ENCODE measurements around the gene CSNK2B. TPM values are rescaled to one million over a fixed set of nuclear protein-coding genes. Genes with fewer than 3 reads are reported as not detected.

The CSNK2B gene
- total RNA-seq, 1 donor from 2014 or later, result 302 TPM

GRCh38 chr6:31630177-31630934, 35.5 kb upstream of the CSNK2B start:
- no peak for DNase-seq (ENCODE audit: low spot score)
- H3K4me3 Mint-ChIP-seq, result no peak overlapping the region
- peaks cover 60% of the 10 kb centered on the region for H3K36me3 Mint-ChIP-seq (ENCODE audit: low read depth)
- H3K9me3 Mint-ChIP-seq, result no peaks in the 10 kb centered on the region
- H3K4me1 Mint-ChIP-seq (ENCODE audit: low read depth), result peaks cover 17% of the 10 kb centered on the region
- intact Hi-C loops (cut with micrococcal nuclease), result no loop called here
- no peaks in the 10 kb centered on the region for H3K27me3 Mint-ChIP-seq (ENCODE audit: insufficient read depth)
- H3K27ac Mint-ChIP-seq, result no peak overlapping the region

GRCh38 chr6:31631209-31631608, 34.7 kb upstream of the CSNK2B start:
- H3K9me3 Mint-ChIP-seq, result no peaks in the 10 kb centered on the region
- H3K4me3 Mint-ChIP-seq, result no peak overlapping the region
- peaks cover 59% of the 10 kb centered on the region for H3K36me3 Mint-ChIP-seq (ENCODE audit: low read depth)
- H3K4me1 Mint-ChIP-seq (ENCODE audit: low read depth), result peaks cover 9% of the 10 kb centered on the region
- intact Hi-C loops (cut with micrococcal nuclease), result no loop called here
- no peaks in the 10 kb centered on the region for H3K27me3 Mint-ChIP-seq (ENCODE audit: insufficient read depth)
- H3K27ac Mint-ChIP-seq, result no peak overlapping the region
- no peak for DNase-seq (ENCODE audit: low spot score)

DNA sequence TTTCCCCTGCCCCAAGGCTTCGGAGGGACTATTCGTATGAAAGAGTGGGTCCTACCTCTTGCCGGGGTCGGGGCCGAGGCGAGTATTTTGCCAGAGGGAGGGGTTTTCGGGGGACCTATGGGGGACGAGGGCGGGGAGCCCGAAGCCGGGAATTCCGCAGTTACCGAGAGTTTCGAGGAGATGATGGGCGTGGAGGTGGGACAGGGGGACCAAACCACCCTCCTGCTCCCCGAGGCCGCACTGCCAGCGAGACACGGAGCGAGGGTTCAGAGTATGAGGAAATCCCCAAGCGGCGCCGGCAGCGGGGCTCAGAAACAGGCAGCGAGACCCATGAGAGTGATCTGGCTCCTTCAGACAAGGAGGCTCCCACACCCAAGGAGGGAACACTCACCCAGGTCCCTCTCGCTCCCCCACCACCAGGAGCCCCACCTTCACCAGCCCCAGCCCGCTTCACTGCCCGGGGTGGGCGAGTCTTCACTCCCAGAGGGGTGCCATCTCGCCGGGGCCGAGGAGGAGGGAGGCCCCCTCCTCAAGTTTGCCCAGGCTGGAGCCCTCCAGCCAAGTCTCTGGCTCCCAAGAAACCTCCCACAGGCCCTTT, 34.1 kb upstream of the CSNK2B start:
- H3K36me3 Mint-ChIP-seq (ENCODE audit: low read depth), result peaks cover 60% of the 10 kb centered on the region
- H3K9me3 Mint-ChIP-seq, result no peaks in the 10 kb centered on the region
- H3K27me3 Mint-ChIP-seq (ENCODE audit: insufficient read depth), result no peaks in the 10 kb centered on the region
- H3K4me3 Mint-ChIP-seq, result no peak overlapping the region
- no peak for DNase-seq (ENCODE audit: low spot score)
- no peak overlapping the region for H3K27ac Mint-ChIP-seq
- intact Hi-C loops (cut with micrococcal nuclease), result no loop called here
- H3K4me1 Mint-ChIP-seq (ENCODE audit: low read depth), result peaks cover 9% of the 10 kb centered on the region

GRCh38 chr6:31632279-31632946, 33.5 kb upstream of the CSNK2B start:
- H3K9me3 Mint-ChIP-seq, result no peaks in the 10 kb centered on the region
- intact Hi-C loops (cut with micrococcal nuclease), result no loop called here

DNA sequence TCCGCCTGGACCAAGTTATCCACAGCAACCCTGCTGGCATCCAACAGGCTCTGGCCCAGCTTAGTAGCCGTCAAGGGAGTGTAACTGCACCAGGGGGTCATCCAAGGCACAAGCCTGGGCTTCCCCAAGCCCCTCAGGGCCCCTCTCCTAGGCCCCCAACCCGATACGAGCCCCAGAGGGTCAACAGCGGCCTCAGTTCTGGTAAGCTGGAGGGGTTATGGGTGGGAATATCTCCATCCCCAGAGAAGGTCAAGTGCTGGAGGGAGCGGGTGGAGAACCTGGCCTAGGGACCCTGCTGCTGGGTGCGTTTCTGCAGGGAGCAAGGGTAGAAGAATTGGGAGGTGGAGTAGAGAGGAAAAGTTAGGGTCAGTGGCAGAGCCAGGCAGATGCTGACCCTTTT, 32.4 kb upstream of the CSNK2B start:
- no peaks in the 10 kb centered on the region for H3K4me1 Mint-ChIP-seq (ENCODE audit: low read depth)
- no peak overlapping the region for H3K4me3 Mint-ChIP-seq
- peaks cover 63% of the 10 kb centered on the region for H3K36me3 Mint-ChIP-seq (ENCODE audit: low read depth)
- intact Hi-C loops (cut with micrococcal nuclease), result no loop called here
- H3K9me3 Mint-ChIP-seq, result no peaks in the 10 kb centered on the region
- H3K27me3 Mint-ChIP-seq (ENCODE audit: insufficient read depth), result no peaks in the 10 kb centered on the region
- H3K27ac Mint-ChIP-seq, result no peak overlapping the region
- no peak for DNase-seq (ENCODE audit: low spot score)

More at GRCh38 chr6:31632279-31632946, 33.5 kb upstream of the CSNK2B start:
- Mint-ChIP-seq H3K4me3 (no peak overlapping the region), H3K27ac (no peak overlapping the region), H3K36me3 (ENCODE audit: low read depth) (peaks cover 60% of the 10 kb centered on the region), H3K27me3 (ENCODE audit: insufficient read depth) (no peaks in the 10 kb centered on the region), H3K4me1 (ENCODE audit: low read depth) (peaks cover 5% of the 10 kb centered on the region)
- DNase-seq (ENCODE audit: low spot score), result no peak

- DNase-seq (ENCODE audit: low spot score), result no peak
- intact Hi-C loops (cut with micrococcal nuclease), result no loop called here
- peaks cover 63% of the 10 kb centered on the region for H3K36me3 Mint-ChIP-seq (ENCODE audit: low read depth)
- peak overlapping the region; percentile 45 for H3K27ac Mint-ChIP-seq
- H3K4me3 Mint-ChIP-seq, result no peak overlapping the region
- H3K9me3 Mint-ChIP-seq, result no peaks in the 10 kb centered on the region
- peaks cover 5% of the 10 kb centered on the region for H3K4me1 Mint-ChIP-seq (ENCODE audit: low read depth)
- no peaks in the 10 kb centered on the region for H3K27me3 Mint-ChIP-seq (ENCODE audit: insufficient read depth)
Observed at GRCh38 chr6:31634131-31634530, 31.7 kb upstream of the CSNK2B start.

DNA sequence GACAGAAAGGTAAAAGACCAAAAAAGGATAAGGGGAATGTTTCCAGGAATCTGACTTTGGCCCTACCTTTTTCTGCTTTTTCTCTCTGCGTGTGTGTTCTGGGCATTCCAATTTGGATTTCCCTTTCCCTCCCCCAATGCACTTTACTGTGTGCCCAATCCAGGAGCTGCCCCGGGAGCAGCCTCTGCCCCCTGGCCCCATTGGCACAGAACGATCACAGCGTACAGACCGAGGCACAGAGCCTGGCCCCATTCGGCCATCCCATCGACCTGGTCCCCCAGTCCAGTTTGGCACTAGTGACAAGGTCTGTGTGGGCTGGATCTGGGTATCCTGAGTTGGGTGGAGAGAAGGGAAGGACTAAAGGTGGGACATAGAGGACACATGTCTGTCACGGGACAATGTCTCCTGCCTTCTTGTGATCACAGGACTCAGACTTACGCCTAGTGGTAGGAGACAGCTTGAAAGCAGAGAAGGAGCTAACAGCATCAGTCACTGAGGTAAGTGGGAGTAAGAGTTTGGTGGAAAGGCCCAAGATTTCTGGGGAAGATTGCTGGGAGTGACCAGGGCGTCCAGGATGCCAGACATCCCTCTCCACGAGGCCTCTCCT, 30.8 kb upstream of the CSNK2B start:
- Mint-ChIP-seq H3K27me3 (ENCODE audit: insufficient read depth) (no peaks in the 10 kb centered on the region), H3K9me3 (no peaks in the 10 kb centered on the region), H3K4me1 (ENCODE audit: low read depth) (peaks cover 5% of the 10 kb centered on the region), H3K4me3 (no peak overlapping the region), H3K27ac (no peak overlapping the region), H3K36me3 (ENCODE audit: low read depth) (peaks cover 58% of the 10 kb centered on the region)
- no peak for DNase-seq (ENCODE audit: low spot score)
- intact Hi-C loops (cut with micrococcal nuclease), result no loop called here

DNA sequence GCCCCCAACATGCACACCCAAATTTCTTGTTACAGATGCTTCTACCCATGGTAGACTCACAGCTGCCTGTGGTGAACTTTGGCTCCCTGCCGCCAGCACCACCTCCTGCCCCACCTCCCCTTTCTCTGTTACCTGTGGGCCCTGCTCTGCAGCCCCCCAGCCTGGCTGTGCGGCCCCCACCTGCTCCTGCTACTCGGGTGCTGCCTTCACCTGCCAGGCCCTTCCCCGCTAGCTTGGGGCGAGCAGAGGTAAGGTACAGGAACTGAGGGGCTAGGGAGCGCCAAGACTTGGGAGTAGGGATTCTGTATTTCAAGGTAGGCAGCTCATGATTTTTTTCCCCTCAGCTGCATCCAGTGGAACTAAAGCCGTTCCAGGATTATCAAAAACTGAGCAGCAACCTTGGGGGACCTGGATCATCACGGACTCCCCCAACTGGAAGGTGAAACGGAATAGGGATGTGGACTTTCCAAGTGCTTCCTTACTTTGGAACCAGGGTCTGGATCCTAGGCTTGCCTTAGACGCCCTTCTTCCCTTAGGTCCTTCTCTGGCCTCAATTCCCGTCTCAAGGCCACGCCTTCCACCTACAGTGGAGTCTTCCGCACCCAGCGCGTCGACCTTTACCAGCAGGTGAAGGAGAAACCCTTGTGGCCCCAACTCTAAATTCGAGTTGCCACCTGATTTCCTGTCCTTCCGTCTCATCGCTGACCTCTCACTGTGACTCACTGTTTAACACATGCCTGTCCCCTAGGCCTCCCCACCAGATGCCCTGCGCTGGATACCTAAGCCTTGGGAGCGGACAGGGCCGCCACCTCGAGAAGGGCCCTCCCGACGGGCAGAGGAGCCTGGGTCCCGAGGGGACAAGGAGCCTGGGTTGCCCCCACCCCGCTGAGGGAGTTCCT, 28.9 kb upstream of the CSNK2B start:
- intact Hi-C loops (cut with micrococcal nuclease), result no loop called here
- no peaks in the 10 kb centered on the region for H3K27me3 Mint-ChIP-seq (ENCODE audit: insufficient read depth)
- H3K9me3 Mint-ChIP-seq, result no peaks in the 10 kb centered on the region
- no peak overlapping the region for H3K27ac Mint-ChIP-seq
- no peak for DNase-seq (ENCODE audit: low spot score)
- H3K4me3 Mint-ChIP-seq, result no peak overlapping the region
- H3K4me1 Mint-ChIP-seq (ENCODE audit: low read depth), result peaks cover 5% of the 10 kb centered on the region
- H3K36me3 Mint-ChIP-seq (ENCODE audit: low read depth), result peaks cover 56% of the 10 kb centered on the region

DNA sequence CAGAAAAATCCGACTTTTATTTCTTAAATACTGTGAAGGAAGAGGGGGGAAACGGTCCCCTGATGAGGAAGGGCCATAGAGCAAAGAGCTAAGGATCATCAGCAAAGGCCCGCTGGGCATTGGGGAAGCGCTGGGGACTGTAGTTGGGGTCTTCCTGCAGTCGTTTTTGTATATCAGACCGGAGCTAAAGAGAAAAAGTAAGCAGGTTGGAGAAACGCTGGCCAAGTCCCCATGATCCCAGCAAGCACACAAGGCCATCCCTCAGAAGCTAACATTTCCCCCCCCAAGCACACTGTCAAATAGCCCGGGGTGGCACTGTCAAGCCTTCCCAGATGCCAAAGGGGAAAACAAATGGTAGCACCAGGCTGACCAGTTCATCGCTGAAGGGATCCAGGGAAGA, 26.8 kb upstream of the CSNK2B start:
- H3K4me3 Mint-ChIP-seq, result no peak overlapping the region
- DNase-seq (ENCODE audit: low spot score), result no peak
- no peaks in the 10 kb centered on the region for H3K27me3 Mint-ChIP-seq (ENCODE audit: insufficient read depth)
- peak overlapping the region; percentile 23 for H3K27ac Mint-ChIP-seq
- peaks cover 5% of the 10 kb centered on the region for H3K4me1 Mint-ChIP-seq (ENCODE audit: low read depth)
- H3K36me3 Mint-ChIP-seq (ENCODE audit: low read depth), result peaks cover 54% of the 10 kb centered on the region
- intact Hi-C loops (cut with micrococcal nuclease), result no loop called here
- H3K9me3 Mint-ChIP-seq, result no peaks in the 10 kb centered on the region

DNA sequence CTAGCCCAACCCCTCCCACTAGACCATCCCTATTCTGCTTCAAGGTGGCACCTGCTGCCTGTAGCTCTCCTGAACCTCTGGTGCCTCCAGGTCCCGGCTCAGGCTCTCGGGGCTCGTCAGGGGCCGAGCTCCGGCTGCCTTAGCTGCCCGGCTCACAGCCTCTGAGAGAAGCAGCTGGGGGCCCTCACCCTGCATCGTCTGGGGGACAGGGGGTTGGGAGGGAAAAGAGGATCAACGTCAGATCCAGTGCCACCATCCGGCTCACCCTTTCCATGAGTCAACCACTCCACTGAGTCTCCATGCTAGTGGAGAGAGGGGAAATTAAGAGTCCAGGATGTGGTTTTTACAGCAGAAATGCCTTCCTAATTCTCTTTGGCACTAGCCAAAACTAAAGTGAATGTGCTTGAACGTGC, 26.4 kb upstream of the CSNK2B start:
- intact Hi-C loops (cut with micrococcal nuclease), result no loop called here
- DNase-seq (ENCODE audit: low spot score), result no peak

DNA sequence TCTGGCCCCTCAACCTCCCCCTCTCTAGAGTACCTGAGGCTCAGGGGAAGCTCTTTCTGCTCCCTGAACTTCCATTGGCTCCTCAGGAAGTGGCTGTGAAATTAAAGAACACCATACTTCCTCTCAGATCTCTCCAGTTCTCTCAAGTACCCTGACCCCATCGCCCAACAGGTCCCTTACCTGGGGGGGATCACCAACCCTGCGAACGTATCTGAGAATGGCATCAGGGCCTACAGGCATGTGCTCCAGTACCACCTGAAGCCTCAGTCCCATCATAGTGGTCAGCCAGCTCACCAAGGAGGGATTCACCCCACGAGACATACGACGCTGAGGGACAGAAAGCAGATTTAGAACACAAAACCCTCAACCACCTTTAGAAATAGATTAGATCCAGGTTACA, 25.3 kb upstream of the CSNK2B start:
- peaks cover 9% of the 10 kb centered on the region for H3K4me1 Mint-ChIP-seq (ENCODE audit: low read depth)
- no peaks in the 10 kb centered on the region for H3K27me3 Mint-ChIP-seq (ENCODE audit: insufficient read depth)
- peaks cover 58% of the 10 kb centered on the region for H3K36me3 Mint-ChIP-seq (ENCODE audit: low read depth)
- no peak overlapping the region for H3K27ac Mint-ChIP-seq
- no peak overlapping the region for H3K4me3 Mint-ChIP-seq
- no peak for DNase-seq (ENCODE audit: low spot score)
- intact Hi-C loops (cut with micrococcal nuclease), result no loop called here
- no peaks in the 10 kb centered on the region for H3K9me3 Mint-ChIP-seq

More for the DNA sequence above, 26.4 kb upstream of the CSNK2B start:
- peaks cover 5% of the 10 kb centered on the region for H3K4me1 Mint-ChIP-seq (ENCODE audit: low read depth)
- no peak overlapping the region for H3K4me3 Mint-ChIP-seq
- H3K27me3 Mint-ChIP-seq (ENCODE audit: insufficient read depth), result no peaks in the 10 kb centered on the region
- no peaks in the 10 kb centered on the region for H3K9me3 Mint-ChIP-seq
- peak overlapping the region; percentile 43 for H3K27ac Mint-ChIP-seq
- peaks cover 53% of the 10 kb centered on the region for H3K36me3 Mint-ChIP-seq (ENCODE audit: low read depth)

- Mint-ChIP-seq H3K4me3 (no peak overlapping the region), H3K27me3 (ENCODE audit: insufficient read depth) (no peaks in the 10 kb centered on the region), H3K27ac (no peak overlapping the region), H3K9me3 (no peaks in the 10 kb centered on the region), H3K4me1 (ENCODE audit: low read depth) (peaks cover 10% of the 10 kb centered on the region), H3K36me3 (ENCODE audit: low read depth) (peaks cover 57% of the 10 kb centered on the region)
- intact Hi-C loops (cut with micrococcal nuclease), result no loop called here
- DNase-seq (ENCODE audit: low spot score), result no peak
Observed at GRCh38 chr6:31641370-31641769, 24.5 kb upstream of the CSNK2B start.

Data from activated T-helper 1 cell treated with anti-CD3 and anti-CD28 coated beads, Interleukin-12 subunit alpha, Interleukin-12 subunit beta, Interleukin-2, Interleukin-4 antibody, amounts not matched to agents 30 ng/mL and 10 ng/mL and 1 ng/mL, durations not matched to agents 14 hours and 24 hours and 36 hours (primary cell).